HG03039 (cell line): ENCODE results near the gene ITFG2.
"Not testable (repeated sequence)": the region's sequence is repeated elsewhere in the genome, so short reads cannot be mapped to it uniquely, and the experiment has no call there.

Experiments used
- ATAC-seq: cut with Tn5 transposase; IDR thresholded peaks from one replicate; pipeline ENCODE4 v1.9.1; 2021; ENCODE audit warnings: mild to moderate bottlenecking, moderate library complexity; ENCODE audit not compliant: unreplicated experiment

Gene ITFG2

GRCh38 chr12:2858944-2859421, 46.5 kb downstream of the ITFG2 start:
- ATAC-seq, result no peak

GRCh38 chr12:2860170-2860569, 47.7 kb downstream of the ITFG2 start:
- no peak for ATAC-seq

GRCh38 chr12:2862876-2863275, 50.4 kb downstream of the ITFG2 start:
- no peak for ATAC-seq

GRCh38 chr12:2863402-2863801, 50.9 kb downstream of the ITFG2 start:
- ATAC-seq, result not testable (repeated sequence)

GRCh38 chr12:2864198-2864597, 51.7 kb downstream of the ITFG2 start:
- no peak for ATAC-seq

- not testable (repeated sequence) for ATAC-seq
Observed at GRCh38 chr12:2868986-2869632, 56.6 kb downstream of the ITFG2 start.
